ENCODE measurements around the gene MEIS2. TPM values are rescaled to one million over a fixed set of nuclear protein-coding genes. Genes with fewer than 3 reads are reported as not detected.

The MEIS2 gene
- total and polyA plus RNA-seq, 2 donors (not counting 3 experiments of a cell fraction or from before 2014, with no cell fraction given): 22.5 to 26.2 TPM

DNA sequence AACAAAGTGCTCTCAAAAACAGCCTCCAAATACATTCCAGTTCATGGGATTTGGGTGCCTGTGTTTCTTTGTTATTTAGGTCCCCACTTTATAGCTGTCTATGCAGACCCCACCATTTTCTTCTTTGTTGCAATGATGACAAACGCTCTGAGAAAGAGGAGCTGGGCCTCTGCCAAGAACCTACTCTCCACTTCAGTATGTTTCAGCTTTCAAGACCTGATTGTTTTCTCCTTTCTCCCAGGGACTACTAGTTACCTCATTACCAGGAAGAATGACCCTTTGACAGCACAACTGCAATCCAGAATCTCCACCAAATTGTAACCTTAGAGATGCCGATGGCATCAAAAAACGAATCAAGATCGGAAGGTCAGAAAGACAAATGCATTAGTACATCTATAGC is 236.8 kb downstream of the MEIS2 start:
- H2AFZ ChIP-seq (ENCODE audit: low read depth, low read length): no peak overlapping the region
- DNase-seq (ENCODE audit: low read depth, low spot score) (no peak), FAIRE-seq (no peak)
- H4K20me1 ChIP-seq (replicated peaks; ENCODE audit: control insufficient read depth, extremely low read depth, insufficient read depth, low read length): no peaks in the 10 kb centered on the region
- no peak overlapping the region for H3K4me2 ChIP-seq (ENCODE audit: insufficient read depth, low read length)
- H3K79me2 ChIP-seq (ENCODE audit: control insufficient read depth, insufficient read depth, low read length): no peaks in the 10 kb centered on the region
- no peaks in the 10 kb centered on the region for H3K4me1 ChIP-seq (ENCODE audit: control insufficient read depth, extremely low read depth, insufficient read depth, low read length)
- POLR2A ChIA-PET: no interaction called here
- TF ChIP-seq GATA2 (IDR thresholded peaks at IDR 0.05; ENCODE audit: insufficient read depth, insufficient read length, low read depth, low read length): no peak
- TF ChIP-seq, protein P1, sequence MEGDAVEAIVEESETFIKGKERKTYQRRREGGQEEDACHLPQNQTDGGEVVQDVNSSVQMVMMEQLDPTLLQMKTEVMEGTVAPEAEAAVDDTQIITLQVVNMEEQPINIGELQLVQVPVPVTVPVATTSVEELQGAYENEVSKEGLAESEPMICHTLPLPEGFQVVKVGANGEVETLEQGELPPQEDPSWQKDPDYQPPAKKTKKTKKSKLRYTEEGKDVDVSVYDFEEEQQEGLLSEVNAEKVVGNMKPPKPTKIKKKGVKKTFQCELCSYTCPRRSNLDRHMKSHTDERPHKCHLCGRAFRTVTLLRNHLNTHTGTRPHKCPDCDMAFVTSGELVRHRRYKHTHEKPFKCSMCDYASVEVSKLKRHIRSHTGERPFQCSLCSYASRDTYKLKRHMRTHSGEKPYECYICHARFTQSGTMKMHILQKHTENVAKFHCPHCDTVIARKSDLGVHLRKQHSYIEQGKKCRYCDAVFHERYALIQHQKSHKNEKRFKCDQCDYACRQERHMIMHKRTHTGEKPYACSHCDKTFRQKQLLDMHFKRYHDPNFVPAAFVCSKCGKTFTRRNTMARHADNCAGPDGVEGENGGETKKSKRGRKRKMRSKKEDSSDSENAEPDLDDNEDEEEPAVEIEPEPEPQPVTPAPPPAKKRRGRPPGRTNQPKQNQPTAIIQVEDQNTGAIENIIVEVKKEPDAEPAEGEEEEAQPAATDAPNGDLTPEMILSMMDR (IDR thresholded peaks at IDR 0.05; ENCODE audit: extremely low read depth in 1 of 2, insufficient read depth in 1 of 2, low read depth in 1 of 2, low read length in 2 of 2): no peak
- TF ChIP-seq, protein P2, sequence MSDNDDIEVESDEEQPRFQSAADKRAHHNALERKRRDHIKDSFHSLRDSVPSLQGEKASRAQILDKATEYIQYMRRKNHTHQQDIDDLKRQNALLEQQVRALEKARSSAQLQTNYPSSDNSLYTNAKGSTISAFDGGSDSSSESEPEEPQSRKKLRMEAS (IDR thresholded peaks at IDR 0.05; ENCODE audit: insufficient read depth, insufficient read length): no peak
- no peak for TF ChIP-seq MYC (IDR thresholded peaks at IDR 0.05; ENCODE audit: low read depth, low read length)
- H3K36me3 ChIP-seq (ENCODE audit: control insufficient read depth in 2 of 2, extremely low read depth in 1 of 2, insufficient read depth in 2 of 2, low read length in 2 of 2): no peaks in the 10 kb centered on the region
- CTCF ChIA-PET: no interaction called here
- no peak overlapping the region for H3K9ac ChIP-seq (replicated peaks; ENCODE audit: extremely low read depth, insufficient read depth, low read length)
- no peak overlapping the region for H3K4me3 ChIP-seq (replicated peaks in 1 of 3; ENCODE audit: insufficient read depth in 1 of 3, low read depth in 1 of 3, low read length in 3 of 3)
- no peaks in the 10 kb centered on the region for H3K9me1 ChIP-seq (replicated peaks; ENCODE audit: control insufficient read depth, extremely low read depth, insufficient read depth, low read length)
- H3K9me3 ChIP-seq (replicated peaks; ENCODE audit: control insufficient read depth, insufficient read depth, low read length): no peaks in the 10 kb centered on the region
- dilution Hi-C loops (cut with MboI; ENCODE audit: extremely low pct_ligation_motif_present, low sequenced_read_pairs) (no loop called here), intact Hi-C loops (cut with micrococcal nuclease) (no loop called here)
- H3K27ac ChIP-seq (ENCODE audit: insufficient read depth, low read depth, low read length): no peak overlapping the region
- BruUV-seq (replicated peaks): no TSS peak
- peaks cover 11 to 16% of the 10 kb centered on the region in 2 experiments for H3K27me3 ChIP-seq (ENCODE audit: control insufficient read depth in 2 of 2, insufficient read depth in 2 of 2, low read length in 2 of 2)

DNA sequence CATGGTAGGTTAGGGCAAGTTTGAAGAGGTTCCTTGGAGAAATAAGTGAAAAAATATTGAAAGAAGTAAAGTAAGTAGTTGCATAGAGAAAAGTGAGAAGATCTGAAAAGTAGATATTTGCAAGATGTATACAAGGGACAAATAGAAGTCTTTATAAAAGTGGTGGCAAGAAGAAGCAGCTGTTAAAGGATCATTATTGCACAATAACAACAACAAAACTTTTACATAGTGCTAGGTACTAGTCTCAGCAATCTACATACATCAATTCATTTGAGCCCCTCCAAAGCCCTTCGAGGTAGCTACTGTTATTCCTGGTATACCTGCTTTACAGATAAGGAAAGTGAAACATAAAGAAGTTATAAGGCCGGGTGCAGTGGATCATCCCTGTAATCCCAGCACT is 239.6 kb downstream of the MEIS2 start:
- Histone ChIP-seq H3K4me2 (ENCODE audit: insufficient read depth, low read length) (no peak overlapping the region), H3K79me2 (ENCODE audit: control insufficient read depth, insufficient read depth, low read length) (no peaks in the 10 kb centered on the region), H3K4me1 (ENCODE audit: control insufficient read depth, extremely low read depth, insufficient read depth, low read length) (no peaks in the 10 kb centered on the region), H3K9me3 (replicated peaks; ENCODE audit: control insufficient read depth, insufficient read depth, low read length) (no peaks in the 10 kb centered on the region), H3K27me3 (ENCODE audit: control insufficient read depth in 2 of 2, insufficient read depth in 2 of 2, low read length in 2 of 2) (peaks cover 7 to 12% of the 10 kb centered on the region in 2 experiments), H3K36me3 (ENCODE audit: control insufficient read depth in 2 of 2, extremely low read depth in 1 of 2, insufficient read depth in 2 of 2, low read length in 2 of 2) (no peaks in the 10 kb centered on the region), H4K20me1 (replicated peaks; ENCODE audit: control insufficient read depth, extremely low read depth, insufficient read depth, low read length) (no peaks in the 10 kb centered on the region), H3K9ac (replicated peaks; ENCODE audit: extremely low read depth, insufficient read depth, low read length) (no peak overlapping the region), H3K9me1 (replicated peaks; ENCODE audit: control insufficient read depth, extremely low read depth, insufficient read depth, low read length) (no peaks in the 10 kb centered on the region), H3K4me3 (replicated peaks in 1 of 3; ENCODE audit: insufficient read depth in 1 of 3, low read depth in 1 of 3, low read length in 3 of 3) (no peak overlapping the region), H3K27ac (ENCODE audit: insufficient read depth, low read depth, low read length) (no peak overlapping the region), H2AFZ (ENCODE audit: low read depth, low read length) (no peak overlapping the region)
- no peak for FAIRE-seq
- intact Hi-C loops (cut with micrococcal nuclease) (no loop called here), dilution Hi-C loops (cut with MboI; ENCODE audit: extremely low pct_ligation_motif_present, low sequenced_read_pairs) (no loop called here)
- TF ChIP-seq EZH2 (IDR thresholded peaks at IDR 0.05; ENCODE audit: borderline replicate concordance, low read depth, low read length, severe bottlenecking) (no peak), GATA2 (IDR thresholded peaks at IDR 0.05; ENCODE audit: insufficient read depth, insufficient read length, low read depth, low read length) (no peak), POLR2AphosphoS5 (IDR thresholded peaks at IDR 0.05; ENCODE audit: insufficient read depth, low read depth, low read length) (no peak), MYC (IDR thresholded peaks at IDR 0.05; ENCODE audit: low read depth, low read length) (no peak), JUN (IDR thresholded peaks at IDR 0.05; ENCODE audit: borderline replicate concordance, insufficient read depth, insufficient read length, low read depth) (no peak), FOS (IDR thresholded peaks at IDR 0.05; ENCODE audit: borderline replicate concordance, insufficient read depth, low read length) (no peak), POLR2A (IDR thresholded peaks at IDR 0.05; ENCODE audit: low read depth, low read length) (no peak)
- TF ChIP-seq, protein P1 (IDR thresholded peaks at IDR 0.05; ENCODE audit: extremely low read depth in 1 of 2, insufficient read depth in 1 of 2, low read depth in 1 of 2, low read length in 2 of 2): no peak
- TF ChIP-seq, protein P2 (IDR thresholded peaks at IDR 0.05; ENCODE audit: insufficient read depth, insufficient read length): no peak
- ChIA-PET POLR2A (no interaction called here), CTCF (no interaction called here)
- BruUV-seq (replicated peaks): no TSS peak
- no peak for DNase-seq (ENCODE audit: low read depth, low spot score)
